Anterior cingulate cortex (tissue), 58 donors: Measurements from ENCODE around the gene ZSCAN25.
A peak's percentile ranks its signal among the peaks of the same experiment; 100 is the strongest.
"Not testable (repeated sequence)": the region's sequence is repeated elsewhere in the genome, so short reads cannot be mapped to it uniquely, and the experiment has no call there.

Experiments
- DNase-seq, 58 donors: peaks; one replicate each; lab custom pipeline; 2025; lab: John Stamatoyannopoulos, UW

Gene ZSCAN25

GRCh38 chr7:99615989-99616358 lies 772 bp upstream of the ZSCAN25 start:
- DNase-seq = no peak

GRCh38 chr7:99617192-99617781 lies 541 bp downstream of the ZSCAN25 start:
- DNase-seq = no peak

GRCh38 chr7:99618726-99619125 lies 2.0 kb downstream of the ZSCAN25 start:
- no peak for DNase-seq

GRCh38 chr7:99619571-99620130 lies 2.9 kb downstream of the ZSCAN25 start:
- no peak for DNase-seq

- no peak for DNase-seq
Observed at GRCh38 chr7:99621271-99621670, 4.5 kb downstream of the ZSCAN25 start.

- no peak for DNase-seq
Observed at GRCh38 chr7:99622596-99622995, 5.8 kb downstream of the ZSCAN25 start.

- DNase-seq = no peak
Observed at GRCh38 chr7:99623091-99623693, 6.4 kb downstream of the ZSCAN25 start.

- DNase-seq = no peak
Observed at GRCh38 chr7:99623702-99624447, 7.1 kb downstream of the ZSCAN25 start.

- no peak for DNase-seq
Observed at GRCh38 chr7:99624484-99624883, 7.7 kb downstream of the ZSCAN25 start.

- DNase-seq = no peak
Observed at GRCh38 chr7:99625321-99625720, 8.6 kb downstream of the ZSCAN25 start.

GRCh38 chr7:99625961-99626360 lies 9.2 kb downstream of the ZSCAN25 start:
- DNase-seq = no peak

- no peak for DNase-seq
Observed at GRCh38 chr7:99626661-99627060, 9.9 kb downstream of the ZSCAN25 start.

- DNase-seq = no peak
Observed at GRCh38 chr7:99627513-99627912, 10.8 kb downstream of the ZSCAN25 start.

GRCh38 chr7:99628471-99629465 lies 12.0 kb downstream of the ZSCAN25 start:
- peak in 2 of 58 donors; percentile 1 to 6 for DNase-seq

GRCh38 chr7:99629643-99630042 lies 12.9 kb downstream of the ZSCAN25 start:
- no peak for DNase-seq

- DNase-seq = peak in 16 of 58 donors; percentile 1 to 41 (median 10)
Observed at GRCh38 chr7:99631295-99632109, 14.8 kb downstream of the ZSCAN25 start.

GRCh38 chr7:99637414-99637813 lies 20.7 kb downstream of the ZSCAN25 start:
- not testable (repeated sequence) for DNase-seq

- DNase-seq = no peak
Observed at GRCh38 chr7:99638731-99639130, 22.0 kb downstream of the ZSCAN25 start.

GRCh38 chr7:99639267-99639666 lies 22.5 kb downstream of the ZSCAN25 start:
- no peak for DNase-seq
